OCI-M1 (cell line): Measurements from ENCODE around the gene P3R3URF.
A peak's percentile ranks its signal among the peaks of the same experiment; 100 is the strongest.

ENCODE experiments used
- DNase-seq: peaks from one replicate; lab custom pipeline; 2025; lab: John Stamatoyannopoulos, UW

P3R3URF gene

DNA sequence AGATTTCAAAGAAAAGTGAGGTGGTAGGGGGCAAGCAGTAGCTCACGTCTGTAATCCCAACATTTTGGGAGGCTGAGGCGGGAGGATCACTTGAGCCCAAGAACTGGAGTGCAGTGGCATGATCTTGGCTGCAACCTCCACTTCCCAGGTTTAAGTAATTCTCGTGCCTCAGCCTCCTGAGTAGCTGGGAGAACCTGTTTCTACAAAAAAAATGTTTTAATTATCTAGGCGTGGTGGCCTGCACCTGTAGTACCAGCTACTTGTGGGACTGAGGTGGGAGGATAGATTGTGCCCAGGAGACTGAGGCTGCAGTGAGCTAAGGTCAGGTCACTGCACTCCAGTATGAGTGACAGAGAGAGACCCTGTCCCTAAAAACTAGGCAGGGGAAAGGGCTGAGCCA lies 4.0 kb downstream of the P3R3URF start:
- no peak for DNase-seq

DNA sequence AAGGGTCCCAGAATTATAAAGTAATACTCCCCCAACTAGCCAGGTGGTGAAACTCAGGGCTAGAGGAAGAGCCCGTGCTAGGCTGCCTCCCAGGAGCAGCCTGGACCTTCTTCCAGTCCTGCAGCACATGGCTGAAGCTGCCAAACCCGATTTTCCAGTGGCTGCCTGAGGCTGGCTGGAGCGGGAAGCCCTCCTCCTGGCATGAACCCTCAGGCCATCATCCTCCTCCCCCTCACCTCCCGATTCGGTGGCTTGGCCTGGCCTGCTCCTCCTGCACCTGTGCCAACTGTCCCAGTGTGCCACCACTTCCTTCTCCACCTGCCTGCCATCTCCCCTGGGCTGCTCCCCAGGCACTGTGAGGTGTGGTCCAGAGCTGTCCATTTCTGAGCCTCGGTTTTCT lies 4.4 kb downstream of the P3R3URF start:
- DNase-seq: no peak

- no peak for DNase-seq
Observed at GRCh38 chr1:46171351-46171750, 4.9 kb downstream of the P3R3URF start.

- DNase-seq: no peak
Observed at GRCh38 chr1:46169811-46170454, 6.4 kb downstream of the P3R3URF start.

- peak; percentile 23 for DNase-seq
Observed at GRCh38 chr1:46168477-46168876, 7.8 kb downstream of the P3R3URF start.

- no peak for DNase-seq
Observed at GRCh38 chr1:46166521-46167462, 9.5 kb downstream of the P3R3URF start.

DNA sequence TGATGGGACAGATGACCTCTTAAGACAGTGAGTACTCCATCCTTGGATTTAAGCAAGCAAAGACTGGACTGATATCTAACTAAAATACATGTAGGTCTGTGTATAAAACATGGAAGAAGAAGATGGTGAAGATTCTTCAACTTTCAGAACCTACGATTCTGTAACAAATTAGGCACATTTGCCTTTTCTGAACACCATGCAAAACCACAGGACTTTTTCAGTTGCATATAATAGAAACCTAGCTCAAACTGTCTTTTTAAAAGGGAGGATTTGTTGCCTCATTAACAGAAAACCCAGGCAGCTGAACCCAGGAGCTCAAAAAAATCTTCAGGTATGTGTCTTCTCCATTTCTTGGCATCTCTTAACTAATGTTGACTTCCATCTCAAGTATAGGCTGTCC lies 16.1 kb downstream of the P3R3URF start:
- DNase-seq: no peak

DNA sequence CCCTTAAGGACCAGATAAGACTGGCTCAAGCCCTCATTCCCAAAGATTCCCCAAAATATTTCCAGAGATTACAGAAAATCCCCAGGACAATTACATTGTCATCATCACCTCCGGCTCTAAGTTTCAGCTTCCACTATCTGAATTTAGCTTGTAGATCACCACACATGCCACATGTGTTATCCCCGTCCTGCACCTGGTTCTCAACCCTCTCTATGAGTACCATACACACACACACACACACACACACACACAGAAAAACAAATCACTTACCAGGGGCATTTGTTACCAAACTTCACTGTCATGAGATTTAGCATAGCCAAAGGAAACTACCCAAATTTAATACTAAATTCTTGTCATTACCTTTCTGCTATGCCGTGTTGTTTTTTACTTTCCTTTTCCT lies 16.8 kb downstream of the P3R3URF start:
- peak; percentile 46 for DNase-seq

DNA sequence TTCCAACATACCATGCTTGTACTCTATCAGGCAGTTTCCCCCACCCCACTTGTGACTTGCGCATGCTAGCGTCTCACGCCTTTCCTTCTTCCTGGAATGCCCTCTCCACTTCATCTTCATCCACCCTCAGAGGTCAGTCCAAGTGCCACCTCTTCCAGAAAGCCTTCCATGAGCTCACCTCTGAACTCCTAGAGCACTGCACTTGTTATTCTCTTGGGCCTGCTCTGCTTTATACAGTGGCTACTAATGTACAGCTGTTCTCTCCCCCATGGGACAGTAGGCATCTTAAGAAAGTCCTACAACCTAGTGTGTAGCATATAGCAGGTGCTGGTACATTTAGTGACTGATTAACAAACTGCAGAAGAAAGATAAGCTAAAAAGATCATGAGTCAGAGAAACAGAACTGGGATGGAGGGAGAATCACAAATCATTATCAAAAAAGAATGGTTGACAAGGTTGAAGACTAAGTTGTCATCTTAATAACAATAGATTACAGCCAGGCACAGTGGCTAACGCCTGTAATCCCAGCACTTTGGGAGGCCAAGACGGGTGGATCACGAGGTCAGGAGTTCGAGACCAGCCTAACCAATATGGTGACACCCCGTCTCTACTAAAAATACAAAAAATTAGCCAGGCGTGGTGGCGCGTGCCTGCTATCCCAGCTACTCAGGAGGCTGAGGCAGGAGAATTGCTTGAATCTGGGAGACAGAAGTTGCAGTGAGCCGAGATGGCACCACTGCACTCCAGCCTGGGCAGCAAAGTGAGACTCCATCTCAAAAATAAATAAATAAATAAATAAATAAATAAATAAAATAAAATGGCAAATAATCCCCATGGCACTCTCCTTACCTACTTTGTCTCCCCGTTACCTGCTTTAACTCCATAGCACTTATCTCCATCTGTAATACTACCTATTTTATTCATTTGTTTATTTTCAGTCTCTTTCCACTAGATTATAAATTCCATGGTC lies 17.7 kb downstream of the P3R3URF start:
- DNase-seq: peak; percentile 92

- no peak for DNase-seq
Observed at GRCh38 chr1:46157916-46158311, 18.4 kb downstream of the P3R3URF start.

GRCh38 chr1:46153732-46154131 lies 22.6 kb downstream of the P3R3URF start:
- DNase-seq: peak; percentile 58

- DNase-seq: no peak
Observed at GRCh38 chr1:46153228-46153627, 23.1 kb downstream of the P3R3URF start.

DNA sequence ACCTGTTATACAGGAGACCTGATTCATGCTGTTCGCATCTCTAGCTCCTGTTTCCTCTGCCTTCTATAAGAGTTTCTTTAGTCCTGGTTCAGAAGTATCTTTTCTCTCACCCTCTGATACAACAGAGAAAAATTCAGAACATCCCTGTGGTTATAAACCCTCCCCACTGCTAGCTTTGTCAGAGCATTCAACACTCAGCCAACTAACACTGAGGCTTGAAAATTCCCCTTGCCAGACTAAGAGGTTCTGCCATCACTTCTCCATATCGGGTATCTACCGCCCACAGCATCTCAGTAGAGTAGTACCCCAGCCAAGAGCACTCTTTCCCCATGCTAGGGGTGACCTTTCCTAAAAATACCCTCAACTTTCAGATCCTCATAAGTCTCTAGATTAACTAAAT lies 24.3 kb downstream of the P3R3URF start:
- no peak for DNase-seq

GRCh38 chr1:46150085-46150484 lies 26.2 kb downstream of the P3R3URF start:
- no peak for DNase-seq

DNA sequence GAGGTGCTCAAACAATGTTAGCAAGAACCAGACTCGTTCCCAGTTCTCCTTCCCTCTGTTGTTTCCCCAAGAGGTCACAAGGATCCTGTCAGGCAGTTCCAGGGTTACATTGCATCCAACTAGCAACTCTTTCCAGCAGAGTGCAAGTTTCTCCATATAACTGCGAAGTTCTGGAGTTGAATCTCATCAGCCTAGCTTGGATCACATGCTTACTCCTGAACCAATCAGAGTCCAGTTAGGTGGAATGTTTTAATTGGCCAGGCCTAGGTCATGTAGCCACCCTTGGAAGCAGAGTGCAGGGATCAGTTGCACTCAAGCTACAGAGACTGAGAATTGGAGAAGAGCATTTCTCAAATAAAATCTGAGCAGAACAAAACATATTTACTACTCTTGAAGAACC lies 28.0 kb downstream of the P3R3URF start:
- DNase-seq: peak; percentile 47

DNA sequence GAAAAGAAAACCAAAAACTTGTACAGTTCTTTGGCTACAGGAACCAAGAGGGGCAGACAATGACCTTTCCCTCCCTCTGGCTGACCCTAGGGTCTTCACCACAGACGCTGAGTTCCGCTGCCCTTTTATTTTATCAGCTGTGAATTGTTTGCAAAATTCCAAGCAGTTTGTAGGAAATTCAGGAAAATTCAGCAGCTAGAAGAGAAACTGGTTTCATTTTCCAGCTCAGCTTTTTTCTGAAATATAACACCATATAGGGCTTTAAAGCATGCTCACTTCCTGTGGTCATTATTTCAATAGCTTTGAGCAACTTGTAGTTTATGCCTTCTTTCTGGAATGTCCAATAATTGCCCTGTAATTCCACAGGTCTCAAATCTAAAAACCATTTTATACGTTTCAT lies 38.4 kb downstream of the P3R3URF start:
- DNase-seq: peak; percentile 15

GRCh38 chr1:46136711-46137110 lies 39.6 kb downstream of the P3R3URF start:
- no peak for DNase-seq

DNA sequence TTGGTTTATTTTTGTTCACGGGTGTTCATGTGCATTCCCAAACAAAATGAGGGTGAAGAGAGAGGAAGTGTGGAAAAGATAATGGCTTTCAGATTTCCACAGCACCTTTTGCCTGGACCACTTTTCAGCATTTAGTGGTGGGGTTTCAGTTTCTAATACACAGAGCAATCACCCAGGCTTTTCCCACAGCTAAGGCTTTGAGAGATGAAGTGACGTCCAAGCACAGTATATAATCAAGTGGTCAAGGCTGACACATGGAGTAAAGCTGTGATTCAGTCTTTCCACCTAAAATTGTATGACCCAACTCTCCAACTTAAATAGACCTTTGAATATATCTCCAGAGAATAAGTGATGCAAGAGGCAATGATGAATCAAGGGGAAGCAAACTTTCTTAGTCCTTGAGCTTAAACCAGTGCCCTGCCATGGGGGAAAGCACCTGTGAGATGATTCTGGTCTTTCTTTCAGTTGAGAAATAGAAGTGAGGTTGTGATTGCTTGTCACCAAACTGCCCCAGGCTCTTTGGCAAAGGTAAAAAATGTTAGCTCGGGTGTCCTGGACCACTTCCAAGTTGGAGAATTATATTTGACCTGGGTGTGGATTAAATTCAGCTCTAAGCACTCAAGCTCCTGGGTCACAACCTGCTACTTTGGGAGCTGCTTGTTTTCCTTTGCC lies 41.5 kb downstream of the P3R3URF start:
- DNase-seq: peak; percentile 13

GRCh38 chr1:46133781-46134350 lies 42.4 kb downstream of the P3R3URF start:
- no peak for DNase-seq

DNA sequence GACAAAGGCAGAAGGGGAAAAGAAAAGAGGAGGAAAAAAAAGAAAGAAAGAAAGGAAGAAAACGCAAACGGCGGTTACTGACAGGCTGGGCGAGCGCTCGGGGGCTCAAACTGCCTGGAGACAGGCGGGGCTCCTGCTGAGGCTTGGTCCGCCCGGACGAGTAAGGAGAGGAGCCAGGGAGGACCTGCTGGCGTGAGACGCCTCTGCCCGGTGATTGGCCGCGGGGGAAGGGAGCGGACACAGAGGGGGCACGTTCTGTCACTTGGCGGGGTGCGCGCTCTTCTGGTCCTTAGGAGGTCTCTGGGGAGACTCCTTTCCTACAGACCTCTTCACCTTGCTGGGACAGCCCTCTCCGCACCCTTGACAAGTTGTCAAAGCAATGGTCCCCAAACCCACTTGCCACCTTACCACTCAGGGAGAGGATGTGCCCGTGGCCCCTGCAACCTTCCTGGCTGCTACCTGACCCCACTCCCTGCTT lies 43.1 kb downstream of the P3R3URF start:
- no peak for DNase-seq

DNA sequence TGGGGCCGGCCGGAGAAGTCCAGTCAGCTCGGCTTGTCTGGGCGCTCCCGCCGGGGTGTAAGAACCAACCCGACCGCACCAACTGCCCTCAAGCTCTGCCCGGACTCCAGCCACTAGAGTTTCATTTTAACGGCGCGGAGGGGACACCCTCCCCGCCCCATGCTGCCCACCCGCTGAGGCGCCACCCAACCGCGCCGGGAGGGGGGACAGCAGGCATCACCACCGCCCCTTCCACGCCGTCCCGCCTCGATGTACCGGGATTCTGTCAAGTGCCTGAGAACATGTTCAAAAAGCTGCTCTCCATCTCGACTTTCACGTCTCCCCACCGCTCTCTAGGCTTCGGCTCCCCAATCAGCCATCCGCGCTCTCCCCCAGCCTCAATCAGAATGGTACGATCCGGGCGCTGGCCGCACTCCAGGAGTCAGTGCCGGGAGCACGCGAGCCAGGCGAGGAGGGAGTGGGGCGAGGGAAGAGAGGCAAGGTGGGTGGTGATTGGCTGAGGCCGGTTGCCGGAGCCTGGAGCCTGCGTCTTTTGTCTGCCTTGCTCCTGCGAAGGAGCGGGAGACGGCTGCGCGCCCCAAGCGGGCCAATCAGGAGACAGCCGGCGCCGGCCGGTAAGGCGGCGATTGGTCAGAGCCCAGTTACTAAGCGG lies 43.6 kb downstream of the P3R3URF start, which contains the start of gene PIK3R3:
PIK3R3 (minus strand) TSS at position 101 of the 652 bp plus-strand sequence. CDS start 677 bp downstream, outside the sequence.
- peak; percentile 98 for DNase-seq
